SK-MEL-5 (cell line): Measurements from ENCODE around the gene GJC3. TPM values are rescaled to one million over a fixed set of nuclear protein-coding genes. Genes with fewer than 3 reads are reported as not detected.
"Not testable (repeated sequence)": the region's sequence is repeated elsewhere in the genome, so short reads cannot be mapped to it uniquely, and the experiment has no call there.

ENCODE experiments used
- DNase-seq: peaks from one replicate; pipeline ENCODE4 v3.0.0-alpha.2; 2016; ENCODE audit warnings: low read depth, low spot score
- in situ Hi-C: cut with HindIII; loops from 2 replicates; pipeline ENCODE4 v1.10.0; 2016; ENCODE audit warnings: low sequenced_read_pairs, high pct_unique_total_duplicates, low pct_unique_long_range_greater_than_20kb
- polyA plus RNA-seq, 2 experiments: library from polyadenylated mRNA; depleted of rRNA; stranded (reverse); fragments of >200 nt; gene quantifications; 2 replicates each; pipeline ENCODE4 v1.2.3, GENCODE V29; 2015
- total RNA-seq: library from RNA; depleted of rRNA; stranded (reverse); fragments of >200 nt; shearing (Covaris generic); gene quantifications from 2 replicates; pipeline ENCODE4 v1.2.3, GENCODE V29; 2014; rRNA removed

GJC3 gene, protein sequence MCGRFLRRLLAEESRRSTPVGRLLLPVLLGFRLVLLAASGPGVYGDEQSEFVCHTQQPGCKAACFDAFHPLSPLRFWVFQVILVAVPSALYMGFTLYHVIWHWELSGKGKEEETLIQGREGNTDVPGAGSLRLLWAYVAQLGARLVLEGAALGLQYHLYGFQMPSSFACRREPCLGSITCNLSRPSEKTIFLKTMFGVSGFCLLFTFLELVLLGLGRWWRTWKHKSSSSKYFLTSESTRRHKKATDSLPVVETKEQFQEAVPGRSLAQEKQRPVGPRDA
- total RNA-seq: 0.29 and 1.0 TPM in 2 replicates
- 0.32 and 0.44 TPM in 2 replicates for polyA plus RNA-seq (2015; cell fraction: cytosol; rRNA removed)
- polyA plus RNA-seq (2015; cell fraction: nucleus; rRNA removed): 0.57 and 0.95 TPM in 2 replicates

DNA sequence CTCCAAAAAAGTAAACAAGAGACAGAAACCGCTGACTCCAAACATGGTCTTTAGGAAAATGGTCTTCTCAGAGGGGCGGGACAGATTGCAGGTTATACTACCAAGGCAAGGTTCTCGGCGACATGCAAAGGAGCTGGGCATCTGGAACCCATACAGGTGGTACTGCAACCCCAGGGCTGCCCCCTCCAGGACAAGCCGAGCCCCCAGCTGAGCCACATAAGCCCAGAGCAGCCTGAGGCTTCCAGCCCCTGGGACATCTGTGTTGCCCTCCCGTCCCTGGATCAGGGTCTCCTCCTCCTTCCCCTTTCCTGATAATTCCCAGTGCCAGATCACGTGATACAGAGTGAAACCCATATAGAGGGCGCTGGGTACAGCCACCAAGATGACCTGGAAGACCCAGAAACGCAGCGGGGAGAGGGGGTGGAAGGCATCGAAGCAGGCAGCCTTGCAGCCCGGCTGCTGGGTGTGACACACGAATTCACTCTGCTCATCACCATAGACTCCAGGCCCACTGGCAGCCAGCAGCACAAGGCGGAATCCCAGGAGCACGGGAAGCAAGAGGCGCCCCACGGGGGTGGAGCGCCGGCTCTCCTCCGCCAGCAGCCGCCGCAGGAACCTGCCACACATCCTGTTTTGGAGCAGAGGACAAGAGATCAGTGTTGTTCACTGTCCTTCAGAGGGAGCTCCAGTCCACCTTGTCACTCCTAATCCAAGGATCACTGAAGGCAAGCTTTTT, at the start of gene GJC3:
TSS of gene GJC3 (minus strand) at position 627 of the 736 bp plus-strand sequence. CDS start at position 627, 0 bp downstream.
- in situ Hi-C loops: no loop called here
- DNase-seq: peak; percentile 86

DNA sequence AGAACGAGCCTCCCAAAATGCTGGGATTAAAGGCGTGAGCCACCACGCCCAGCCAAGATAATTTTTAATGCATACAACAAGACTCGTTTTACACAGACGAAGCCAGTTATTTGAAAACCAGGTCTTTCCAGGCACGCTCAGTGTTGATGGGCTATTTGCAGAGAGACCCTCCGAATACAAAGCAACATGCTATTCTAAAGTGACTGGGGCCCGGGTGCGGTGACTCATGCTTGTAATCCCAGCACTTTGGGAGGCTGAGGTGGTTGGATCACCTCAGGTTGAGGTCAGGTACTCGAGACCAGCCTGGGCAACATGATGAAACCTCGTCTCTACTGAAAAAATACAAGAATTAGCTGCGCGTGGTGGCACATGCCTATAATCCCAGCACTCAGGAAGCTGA, 47.2 kb upstream of the GJC3 start:
- in situ Hi-C loops: no loop called here

DNA sequence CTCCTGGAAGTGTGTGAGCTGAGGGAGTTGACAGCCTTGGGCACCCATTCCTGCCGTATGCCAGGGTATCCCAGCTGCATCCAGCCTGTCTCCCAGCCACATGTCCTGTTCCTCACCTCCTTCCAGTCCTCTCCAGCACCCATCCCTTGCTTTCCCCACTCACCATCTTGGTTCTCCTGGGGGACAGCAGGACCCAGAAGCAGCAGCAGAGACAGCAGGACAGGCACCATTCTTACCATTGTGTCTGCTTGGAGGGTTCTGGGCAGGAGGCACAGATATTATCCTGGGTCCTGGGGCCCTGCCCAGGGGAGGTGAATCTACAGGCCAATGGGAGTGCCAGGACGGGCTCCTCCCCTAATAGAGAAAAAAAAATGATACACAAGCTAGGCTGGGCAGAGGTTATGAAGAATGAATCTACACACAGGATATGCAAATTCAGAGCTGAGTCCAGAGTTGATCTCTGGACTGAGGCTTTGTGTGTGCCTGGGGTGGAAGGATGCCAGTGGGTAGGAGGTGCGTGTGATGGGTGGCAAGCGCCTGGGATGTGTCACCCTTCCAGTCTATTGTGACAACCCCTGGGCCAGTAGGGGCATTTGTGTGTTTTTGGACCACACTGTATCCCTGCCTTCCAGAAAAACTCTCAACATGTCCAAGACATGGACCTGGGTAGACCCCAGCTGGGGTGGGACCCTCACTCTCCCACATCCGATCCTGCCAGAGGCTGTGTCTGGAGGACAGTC, 46.5 kb upstream of the GJC3 start, which contains the start of gene AZGP1:
TSS of gene AZGP1 (minus strand) at position 250 of the 740 bp plus-strand sequence. CDS start at position 239, 11 bp downstream.
- in situ Hi-C loops: no loop called here
- peak; percentile 53 for DNase-seq

More for the DNA sequence above, 47.2 kb upstream of the GJC3 start:
- DNase-seq: no peak

DNA sequence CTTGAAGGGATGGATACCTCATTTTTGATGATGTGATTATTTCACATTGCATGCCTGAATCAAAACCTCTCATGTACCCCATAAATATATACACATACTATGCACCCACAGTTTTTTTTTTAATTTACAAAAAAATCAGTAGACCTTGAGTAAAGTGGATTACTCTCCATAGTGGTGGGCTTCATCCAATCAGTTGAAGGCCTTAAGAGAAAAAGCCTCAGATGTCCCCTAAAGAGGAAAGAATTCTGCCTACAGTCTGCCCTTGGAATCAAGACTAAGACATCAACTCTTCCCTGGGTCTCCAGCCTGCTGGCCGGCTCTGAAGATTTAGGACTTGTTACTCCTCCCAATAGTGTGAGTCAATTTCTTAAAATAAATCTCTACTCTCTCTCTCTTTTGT, 45.3 kb upstream of the GJC3 start:
- no peak for DNase-seq
- in situ Hi-C loops: no loop called here

DNA sequence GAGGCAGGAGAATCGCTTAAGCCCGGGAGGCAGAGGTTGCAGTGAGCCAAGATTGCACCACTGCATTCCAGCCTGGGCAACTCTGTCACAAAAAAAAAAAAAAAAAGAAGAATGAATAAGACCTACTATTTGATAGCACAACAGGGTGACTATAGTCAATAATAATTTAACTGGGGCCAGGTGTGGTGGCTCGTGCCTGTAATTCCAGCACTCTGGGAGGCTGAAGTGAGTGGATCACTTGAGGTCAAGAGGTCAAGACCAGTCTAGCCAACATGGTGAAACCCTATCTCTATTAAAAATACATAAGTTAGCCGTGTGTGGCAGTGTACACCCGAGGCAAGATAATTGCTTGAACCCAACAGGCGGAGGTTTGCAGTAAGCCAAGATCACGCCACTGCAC, 44.4 kb upstream of the GJC3 start:
- in situ Hi-C loops, DNase-seq: not testable (repeated sequence)

DNA sequence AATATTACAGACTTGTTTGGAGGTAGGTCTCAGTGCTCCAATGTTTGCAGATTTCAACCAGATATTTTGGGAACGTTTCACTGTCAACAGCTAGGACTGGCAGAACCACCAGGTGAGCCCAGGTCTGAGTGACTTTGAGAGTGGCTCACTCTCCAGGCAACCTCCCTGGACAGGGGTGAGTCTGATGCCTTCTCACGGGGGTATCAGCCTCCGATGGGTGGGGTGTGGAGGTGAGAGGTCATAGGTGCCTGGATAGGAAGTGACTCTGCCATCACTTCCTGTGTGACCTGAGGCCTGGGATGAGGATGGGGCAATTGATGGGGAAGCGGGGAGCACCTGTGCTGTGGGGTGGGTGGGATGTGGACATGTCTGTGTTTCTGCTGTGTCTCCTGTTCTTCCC, 41.8 kb upstream of the GJC3 start:
- in situ Hi-C loops: no loop called here
- no peak for DNase-seq

DNA sequence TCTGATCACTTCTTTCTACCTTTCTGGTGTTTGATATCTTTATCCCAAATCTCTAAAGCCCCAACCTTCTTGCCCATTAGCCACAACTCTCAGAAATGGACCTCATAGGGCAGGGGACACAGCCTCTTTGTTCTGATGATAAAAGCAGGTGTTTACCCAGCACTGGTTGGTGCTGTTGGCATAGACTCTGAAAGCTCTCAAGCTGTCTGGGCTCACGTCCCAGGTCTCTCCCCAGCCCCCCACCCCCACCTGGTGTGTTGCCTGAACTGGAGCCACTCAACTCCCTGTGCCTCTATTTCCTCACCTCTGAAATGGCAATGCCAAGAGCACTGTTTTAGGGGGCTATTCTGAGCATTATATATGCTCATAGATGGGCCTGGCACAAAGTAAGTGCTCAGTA, 40.4 kb upstream of the GJC3 start:
- DNase-seq, in situ Hi-C loops: not testable (repeated sequence)

DNA sequence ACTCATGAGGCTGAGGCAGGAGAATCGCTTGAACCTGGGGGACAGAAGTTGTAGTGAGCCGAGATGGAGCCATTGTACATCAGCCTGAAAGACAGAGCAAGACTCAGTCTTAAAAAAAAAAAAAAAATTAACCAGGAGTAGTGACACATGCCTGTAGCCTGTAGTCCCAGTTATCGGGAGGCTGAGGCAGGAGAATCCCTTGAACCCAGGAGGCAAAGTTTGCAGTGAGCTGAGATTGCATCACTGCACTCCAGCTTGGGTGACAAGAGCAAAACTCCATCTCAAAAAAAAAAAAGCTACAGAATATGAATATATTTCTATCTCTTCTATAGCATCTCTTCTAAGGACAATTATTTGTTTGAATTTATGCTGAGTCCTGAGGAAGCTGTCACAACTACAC, 39.9 kb upstream of the GJC3 start:
- in situ Hi-C loops: no loop called here
- no peak for DNase-seq

DNA sequence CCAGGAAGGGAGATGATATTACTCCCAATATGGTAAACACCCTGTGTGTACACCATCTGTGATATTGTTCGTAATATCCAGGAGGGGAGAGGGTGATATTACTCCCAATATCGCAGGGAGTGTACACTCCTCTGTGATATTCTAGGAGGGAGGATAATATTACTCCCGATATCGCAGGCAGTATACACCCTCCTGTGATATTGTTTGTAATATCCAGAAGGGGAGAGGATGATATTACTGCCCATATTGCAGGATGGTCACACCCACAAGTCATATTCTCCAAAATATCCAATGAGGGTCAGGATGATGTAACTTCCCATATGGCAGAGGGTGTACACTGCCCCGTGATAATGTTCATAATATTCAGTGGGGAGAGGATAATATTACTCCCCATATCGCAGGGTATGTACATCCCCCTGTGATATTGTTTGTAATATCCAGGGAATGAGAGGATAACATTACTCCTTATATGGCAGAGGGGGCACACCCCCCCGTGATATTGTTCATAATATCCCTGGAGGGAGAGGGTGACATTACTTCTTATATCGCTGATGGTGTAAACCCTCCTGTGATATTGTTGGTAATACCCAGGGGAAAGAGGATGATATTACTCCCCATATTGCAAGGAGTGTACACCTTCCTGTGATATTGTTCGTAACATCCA, 29.3 kb upstream of the GJC3 start:
- DNase-seq: no peak
- in situ Hi-C loops: no loop called here

DNA sequence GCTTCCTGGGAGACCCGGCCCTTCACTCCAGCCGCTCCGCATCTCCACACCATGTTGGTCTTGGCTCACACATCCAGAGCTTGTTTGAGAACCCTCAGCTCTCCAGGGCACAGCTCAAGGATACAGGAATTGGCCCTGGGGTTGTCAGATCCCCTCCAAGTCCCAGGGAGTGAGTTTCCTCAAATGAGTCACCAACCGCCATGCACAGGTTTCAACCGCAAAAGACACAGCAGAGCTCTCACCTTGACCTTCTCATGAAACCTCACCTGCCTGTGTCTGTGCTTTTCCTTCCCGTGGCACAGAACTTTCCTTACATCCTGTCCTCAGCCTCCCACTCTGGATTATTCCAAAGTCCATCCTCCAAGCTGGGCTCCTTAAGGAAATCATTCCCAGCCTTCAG, 25.8 kb upstream of the GJC3 start:
- DNase-seq: no peak
- in situ Hi-C loops: no loop called here

DNA sequence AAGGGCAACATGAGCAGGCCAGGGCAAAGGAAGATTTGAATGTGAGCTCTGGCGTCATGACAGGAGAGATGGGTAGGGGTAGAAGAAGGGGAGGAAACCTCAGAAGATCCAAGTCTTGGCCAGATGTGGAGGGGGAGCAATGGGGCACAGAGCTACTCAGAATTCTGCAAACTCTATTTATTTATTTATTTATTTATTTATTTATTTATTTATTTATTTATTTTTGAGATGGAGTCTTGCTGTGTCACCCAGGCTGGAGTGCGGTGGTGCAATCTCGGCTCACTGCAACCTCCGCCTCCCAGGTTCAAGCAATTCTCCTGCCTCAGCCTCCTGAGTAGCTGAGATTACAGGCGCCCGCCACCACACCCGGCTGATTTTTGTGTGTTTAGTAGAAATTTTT, 25.2 kb upstream of the GJC3 start:
- in situ Hi-C loops, DNase-seq: not testable (repeated sequence)

DNA sequence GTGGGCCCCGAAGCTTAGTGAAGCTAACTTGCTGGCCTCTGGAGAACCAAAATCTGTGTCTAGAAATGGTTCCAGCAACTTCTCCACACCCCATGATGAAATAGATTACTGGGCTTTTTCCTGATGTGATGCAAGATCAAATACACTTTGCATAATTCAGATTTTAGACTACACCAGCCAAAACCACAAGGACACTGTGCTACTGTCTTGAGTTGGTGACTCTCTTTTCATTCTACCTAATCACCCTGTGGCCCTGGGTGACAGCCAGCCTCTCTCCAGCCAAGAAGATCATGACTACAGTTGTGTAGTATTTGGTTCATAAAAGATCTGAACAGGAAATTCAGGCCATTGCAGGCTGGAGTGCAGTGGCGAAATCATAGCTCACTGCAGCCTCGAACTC, 24.2 kb upstream of the GJC3 start:
- in situ Hi-C loops: no loop called here

DNA sequence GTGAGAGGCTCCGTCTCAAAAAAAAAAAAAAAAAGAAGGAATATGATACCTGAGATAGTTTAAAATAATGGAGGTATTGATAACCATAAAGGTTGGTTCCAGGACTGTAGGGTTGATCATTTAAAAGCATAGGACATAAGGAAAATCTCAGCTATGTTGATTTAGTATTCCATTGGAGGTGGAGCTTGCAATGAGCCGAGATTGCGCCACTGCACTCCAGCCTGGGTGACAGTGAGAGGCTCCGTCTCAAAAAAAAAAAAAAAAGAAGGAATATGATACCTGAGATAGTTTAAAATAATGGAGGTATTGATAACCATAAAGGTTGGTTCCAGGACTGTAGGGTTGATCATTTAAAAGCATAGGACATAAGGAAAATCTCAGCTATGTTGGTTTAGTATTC, 23.2 kb upstream of the GJC3 start:
- DNase-seq, in situ Hi-C loops: not testable (repeated sequence)

More for the DNA sequence above, 24.2 kb upstream of the GJC3 start:
- DNase-seq: peak; percentile 19

DNA sequence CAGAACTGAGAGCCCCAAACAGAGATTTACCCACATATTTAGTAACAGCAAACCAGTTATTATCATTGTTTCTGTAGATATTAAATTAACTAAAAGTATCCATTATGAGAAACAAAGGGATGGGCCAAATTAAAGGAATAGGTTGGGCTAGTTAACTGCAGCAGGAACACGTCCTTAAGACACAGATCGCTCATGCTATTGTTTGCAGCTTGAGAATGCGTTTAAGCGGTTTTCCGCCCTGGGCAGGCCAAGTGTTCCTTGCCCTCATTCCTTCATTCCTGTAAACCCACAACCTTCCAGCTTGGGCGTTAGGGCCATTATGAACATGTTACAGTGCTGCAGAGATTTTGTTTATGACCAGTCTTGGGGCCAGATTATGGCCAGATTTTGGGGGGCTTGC, 21.4 kb upstream of the GJC3 start:
- DNase-seq, in situ Hi-C loops: not testable (repeated sequence)

DNA sequence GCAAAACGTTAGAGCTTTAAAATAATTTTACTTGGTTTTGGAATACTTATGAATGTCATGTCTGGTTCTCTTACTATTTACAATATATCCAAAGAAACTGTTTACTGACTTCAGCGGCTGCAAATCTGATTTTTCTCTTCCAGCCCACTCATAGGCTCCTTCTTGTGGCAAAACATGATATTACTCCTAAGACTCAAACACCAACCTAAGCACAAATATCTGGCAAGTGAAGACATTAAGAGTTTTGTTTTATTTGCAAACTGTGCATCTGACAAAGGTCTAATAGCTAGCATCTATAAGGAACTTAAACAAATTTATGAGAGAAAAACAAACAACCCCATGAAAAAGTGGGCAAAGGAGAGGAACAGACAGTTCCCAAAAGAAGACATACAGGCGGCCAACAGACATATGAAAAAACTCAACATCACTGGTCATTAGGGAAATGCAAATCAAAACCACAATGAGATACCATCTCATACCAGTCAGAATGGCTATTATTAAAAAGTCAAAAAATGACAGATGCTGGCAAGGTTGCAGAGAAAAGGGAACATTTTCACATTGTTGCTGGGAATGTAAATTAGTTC, 20.3 kb upstream of the GJC3 start:
- peak; percentile 72 for DNase-seq
- in situ Hi-C loops: no loop called here

DNA sequence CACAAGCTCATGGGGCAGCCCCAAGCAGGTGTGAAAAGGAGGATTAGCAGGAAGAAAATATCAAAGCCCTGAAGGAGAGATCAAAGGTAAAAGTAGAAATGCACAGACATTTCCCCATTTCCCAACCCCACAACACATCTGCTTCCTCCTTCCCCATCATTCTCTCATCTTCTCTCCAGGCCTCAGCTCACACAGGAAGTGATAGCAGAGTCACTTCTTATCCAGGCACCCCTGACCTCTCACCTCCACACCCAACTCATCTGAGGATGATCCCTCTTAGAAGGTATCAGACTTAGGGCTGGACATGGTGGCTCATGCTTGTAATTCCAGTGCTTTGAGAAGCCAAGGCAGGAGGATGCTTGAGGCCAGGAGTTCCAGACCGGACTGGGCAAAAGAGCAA, 18.2 kb upstream of the GJC3 start:
- in situ Hi-C loops: no loop called here
- DNase-seq: no peak

DNA sequence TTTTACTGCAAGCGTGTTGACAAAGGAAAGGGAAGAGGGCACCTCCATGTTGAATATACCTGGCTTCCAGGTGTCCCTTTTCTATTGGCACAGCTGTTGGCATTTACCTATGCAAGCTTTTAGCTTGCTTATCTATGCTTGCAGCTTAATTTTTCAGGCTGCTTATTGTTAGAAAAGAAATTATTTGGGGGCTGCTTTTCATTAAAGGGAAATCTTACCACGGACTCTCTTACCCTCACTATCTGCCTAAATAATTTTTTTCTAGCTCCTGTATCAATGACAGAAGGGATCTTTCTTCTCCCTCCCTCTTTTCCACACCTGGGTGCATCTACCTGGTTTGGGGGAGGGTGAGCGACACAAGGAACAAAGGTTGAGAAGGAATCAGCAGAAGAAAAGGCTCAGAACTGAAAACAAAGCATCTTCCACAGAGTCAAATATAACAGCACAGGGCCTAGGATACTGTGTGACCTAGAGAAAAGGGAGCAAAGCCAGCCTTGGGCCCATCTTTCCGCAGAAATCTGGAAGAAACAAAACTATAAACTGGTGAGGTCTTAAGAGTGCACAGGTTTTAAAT, 15.2 kb upstream of the GJC3 start:
- in situ Hi-C loops: no loop called here
- no peak for DNase-seq
